Heart left ventricle (tissue), 13 donors: ENCODE data around the gene FAM83C.

ENCODE experiments used
- CTCF ChIP-seq, 12 donors: fragments of 200-600 bp; sonication (generic) in 4 of 12; IDR thresholded peaks; one replicate each; pipeline versions ENCODE4 v1.5.0 to v1.8.0; 2018 to 2022; ENCODE audit warnings: antibody characterized with exemption in 12 of 12, mild to moderate bottlenecking in 5 of 12
- POLR2A ChIP-seq, 2 donors: fragments of 450-650 bp; IDR thresholded peaks; one replicate each; pipeline ENCODE4 v1.6.1; 2017; ENCODE audit warnings: antibody characterized with exemption in 2 of 2, mild to moderate bottlenecking in 2 of 2, moderate library complexity in 2 of 2
- donor health status: ischemic (EF 13 %, LVEDD 7.1; RV severe dilation, severe dysfunction).
- donor health status: DM: no; HTN: yes; CAD: no.
- donor health status: DM: no; HTN: no; CAD: no.
- donor health status: ischemic (EF 25% LVEDD 6.9; RV normal size, moderate dysfunction).
- donor health status: ischemic (EF 25% LVEDD 5.7; RV mildly dilated, moderate dysfunction).
- donor health status: ischemic (EF 35%, LVEDD 5.7; RV mildly dilated, moderate dysfunction).
- donor health status: nonischemic (EF 11% LVEDD 7.7; RV severe dilation, severe dysfunction).
- donor health status: DM: yes; HTN: yes; CAD: no.
- donor health status: PGD.
- donor health status: ischemic (EF 29% LVEDD 5.4; RV normal size, mild dysfunction).
- donor health status: nonischemic (EF 23%, LVEDD 6.1; RV moderate dilation, normal function).

- no peak for TF ChIP-seq CTCF (IDR thresholded peaks at IDR 0.05)
- TF ChIP-seq POLR2A (IDR thresholded peaks at IDR 0.05), result no peak
Measured at GRCh38 chr20:35263532-35264341, 28.5 kb downstream of the FAM83C start.
